Keratinocyte (primary cell): ENCODE results near the gene VPS18. TPM values are rescaled to one million over a fixed set of nuclear protein-coding genes. Genes with fewer than 3 reads are reported as not detected.
A peak's percentile ranks its signal among the peaks of the same experiment; 100 is the strongest.

Source experiments
- DNase-seq: peaks from one replicate; pipeline ENCODE4 v3.0.0-alpha.2; 2011; ENCODE audit warnings: low read depth, missing footprints, low spot score
- FAIRE-seq: peaks from 2 replicates; lab custom pipeline; 2011; peaks lifted over from hg19 to GRCh38; lab: Jason Lieb, UNC
- H2AFZ ChIP-seq: 2 replicates; pipeline ENCODE4 v1.6.0; 2012; ENCODE audit warnings: low read length, control low read depth, inconsistent platforms; ENCODE audit not compliant: control insufficient read depth
- H3K27ac ChIP-seq: 2 replicates; pipeline ENCODE4 v1.5.1; 2011; ENCODE audit warnings: low read length; ENCODE audit not compliant: control insufficient read depth, insufficient read depth
- H3K27me3 ChIP-seq: 3 replicates; pipeline ENCODE4 v1.6.0; 2011; ENCODE audit warnings: low read length; ENCODE audit not compliant: control insufficient read depth, insufficient read depth; ENCODE audit errors: extremely low read depth
- H3K36me3 ChIP-seq, 2 experiments: 2 replicates in 1 of 2; 3 replicates in 1 of 2; pipeline ENCODE4 v1.5.1; 2011; ENCODE audit warnings: low read length in 2 of 2, mild to moderate bottlenecking in 1 of 2; ENCODE audit not compliant: control insufficient read depth in 2 of 2, insufficient read depth in 2 of 2; ENCODE audit errors: extremely low read depth in 1 of 2
- H3K4me1 ChIP-seq: 3 replicates; pipeline ENCODE4 v1.5.1; 2011; ENCODE audit warnings: low read length; ENCODE audit not compliant: control insufficient read depth, insufficient read depth; ENCODE audit errors: extremely low read depth
- H3K4me2 ChIP-seq: 3 replicates; pipeline ENCODE4 v1.6.0; 2011; ENCODE audit warnings: low read depth, low read length; ENCODE audit not compliant: control insufficient read depth, insufficient read depth; ENCODE audit errors: extremely low read depth
- H3K4me3 ChIP-seq, 3 experiments: fragments of 200-600 bp in 1 of 3; sonication (generic) in 1 of 3; 2 replicates in 2 of 3; 3 replicates in 1 of 3; pipeline ENCODE4 v1.5.1; 2011 to 2016; ENCODE audit warnings: low read length in 3 of 3, mild to moderate bottlenecking in 3 of 3, control low read depth in 2 of 3, inconsistent platforms in 1 of 3, low read depth in 1 of 3, mixed read lengths in 1 of 3, mixed run types in 1 of 3, moderate library complexity in 1 of 3; ENCODE audit not compliant: control insufficient read depth in 2 of 3, insufficient read depth in 2 of 3; ENCODE audit errors: extremely low read depth in 1 of 3
- H3K79me2 ChIP-seq: 2 replicates; pipeline ENCODE4 v1.6.0; 2012; ENCODE audit warnings: low read length; ENCODE audit not compliant: control insufficient read depth, insufficient read depth
- H3K9ac ChIP-seq: 3 replicates; pipeline ENCODE4 v1.6.0; 2011; ENCODE audit warnings: low read length; ENCODE audit not compliant: control insufficient read depth, insufficient read depth; ENCODE audit errors: extremely low read depth
- H3K9me1 ChIP-seq: 3 replicates; pipeline ENCODE4 v1.6.0; 2011; ENCODE audit warnings: low read length; ENCODE audit not compliant: control insufficient read depth, insufficient read depth; ENCODE audit errors: extremely low read depth
- H3K9me3 ChIP-seq: 2 replicates; pipeline ENCODE4 v1.5.1; 2012; ENCODE audit warnings: low read depth, low read length; ENCODE audit not compliant: control insufficient read depth
- H4K20me1 ChIP-seq: 3 replicates; pipeline ENCODE4 v1.6.0; 2011; ENCODE audit warnings: low read length; ENCODE audit not compliant: control insufficient read depth, insufficient read depth; ENCODE audit errors: extremely low read depth
- CTCF ChIP-seq, 3 experiments: IDR thresholded peaks in 1 of 3; conservative IDR thresholded peaks in 1 of 3; optimal IDR thresholded peaks in 1 of 3; 2 replicates in 2 of 3; 3 replicates in 1 of 3; pipeline versions ENCODE3 to v1.5.1; 2011; ENCODE audit warnings: low read length in 3 of 3, mild to moderate bottlenecking in 3 of 3, moderate library complexity in 2 of 3, control low read depth in 1 of 3, inconsistent platforms in 1 of 3; ENCODE audit not compliant: insufficient read depth in 2 of 3; ENCODE audit errors: extremely low read depth in 1 of 3
- EZH2 ChIP-seq: IDR thresholded peaks from one replicate; pipeline ENCODE4 v1.6.1; 2012; ENCODE audit warnings: inconsistent platforms, mild to moderate bottlenecking, low read length, moderate library complexity
- dilution Hi-C: fragments of 300-500 bp; cut with MboI; formaldehyde crosslinking; loops from one replicate; pipeline ENCODE4 v1.7.0; 2020; ENCODE audit warnings: low sequenced_read_pairs; ENCODE audit not compliant: extremely low pct_ligation_motif_present
- polyA plus RNA-seq, 5 experiments: library from polyadenylated mRNA; depleted of rRNA in 3 of 5; stranded (reverse) in 3 of 5; stranded (forward) in 1 of 5; unstranded in 1 of 5; fragments of >200 nt; gene quantifications; 1 replicate in 1 of 5; 2 replicates in 3 of 5; 3 replicates in 1 of 5; pipeline versions ENCODE4 v1.2.1 to v1.2.3, GENCODE V29; 2011 to 2012; ENCODE audit warnings: missing spikeins in 2 of 5, low read depth in 1 of 5, low replicate concordance in 1 of 5

The VPS18 gene
- polyA plus RNA-seq, 1 donor (not counting 4 experiments of a cell fraction or from before 2014, with no cell fraction given): 11.6 TPM

- H3K4me3 ChIP-seq: peak overlapping the region; percentile 94 to 96 (median 95)
- no peaks in the 10 kb centered on the region for H3K9me3 ChIP-seq
- DNase-seq: no peak
- no peaks in the 10 kb centered on the region for H3K27me3 ChIP-seq
- H3K79me2 ChIP-seq: peaks cover 16% of the 10 kb centered on the region
- H4K20me1 ChIP-seq: no peaks in the 10 kb centered on the region
- peak overlapping the region; percentile 96 for H3K27ac ChIP-seq
- peaks cover 15% of the 10 kb centered on the region for H3K4me1 ChIP-seq
- peak overlapping the region; percentile 98 for H3K9ac ChIP-seq
- H3K36me3 ChIP-seq: peaks cover 6 to 9% of the 10 kb centered on the region in 2 experiments
- no peak for FAIRE-seq
- dilution Hi-C loops: no loop called here
- peak overlapping the region; percentile 97 for H3K4me2 ChIP-seq
- H2AFZ ChIP-seq: peak overlapping the region; percentile 84
- H3K9me1 ChIP-seq: no peaks in the 10 kb centered on the region
- no peak for TF ChIP-seq EZH2
- peak; percentile 30 to 85 (median 64) for TF ChIP-seq CTCF (optimal IDR thresholded peaks at IDR 0.05 in 1 of 3, IDR thresholded peaks at IDR 0.05 in 1 of 3, conservative IDR thresholded peaks at IDR 0.05 in 1 of 3; ENCODE audit: extremely low read depth in 1 of 3, insufficient read depth in 2 of 3, low read length in 3 of 3)
These were observed 615 bp downstream of the VPS18 start for GRCh38 chr15:40894681-40895448.

- DNase-seq (no peak), FAIRE-seq (no peak)
- Histone ChIP-seq H3K79me2 (peaks cover 22% of the 10 kb centered on the region), H3K27me3 (no peaks in the 10 kb centered on the region), H3K9ac (no peak overlapping the region), H3K36me3 (peaks cover 27 to 36% of the 10 kb centered on the region in 2 experiments), H2AFZ (no peak overlapping the region), H3K4me3 (no peak overlapping the region), H4K20me1 (peaks cover 3% of the 10 kb centered on the region), H3K27ac (no peak overlapping the region), H3K4me2 (no peak overlapping the region), H3K9me1 (no peaks in the 10 kb centered on the region), H3K9me3 (no peaks in the 10 kb centered on the region), H3K4me1 (peaks cover 16% of the 10 kb centered on the region)
- dilution Hi-C loops: loop anchor here (25.0 kb wide), 1 partner anchor 113 kb away; no protein-coding TSS in a partner anchor
- no peak for TF ChIP-seq EZH2
- TF ChIP-seq CTCF (optimal IDR thresholded peaks at IDR 0.05 in 1 of 3, IDR thresholded peaks at IDR 0.05 in 1 of 3, conservative IDR thresholded peaks at IDR 0.05 in 1 of 3; ENCODE audit: extremely low read depth in 1 of 3, insufficient read depth in 2 of 3, low read length in 3 of 3): no peak
These were observed 5.4 kb downstream of the VPS18 start for GRCh38 chr15:40899536-40900207.
